Stimulated activated CD4-positive, alpha-beta T cell treated with anti-CD3 and anti-CD28 coated beads, Interleukin-12 subunit alpha, Interleukin-12 subunit beta, amount 100 ng/mL, for 24 hours (primary cell): Measurements from ENCODE around the gene NLRP9.

Experiments
- DNase-seq, 2 experiments: peaks; one replicate each; pipeline ENCODE4 v3.0.0-alpha.2; 2020; ENCODE audit warnings: low read depth in 2 of 2

Gene NLRP9

GRCh38 chr19:55704494-55705245 lies 33.5 kb downstream of the NLRP9 start:
- DNase-seq, result no peak

- DNase-seq, result peak; percentile 15 to 49
Measured at GRCh38 chr19:55703790-55704215, 34.4 kb downstream of the NLRP9 start.

GRCh38 chr19:55702131-55702627 lies 36.0 kb downstream of the NLRP9 start:
- no peak for DNase-seq

GRCh38 chr19:55700813-55701212 lies 37.4 kb downstream of the NLRP9 start:
- DNase-seq, result no peak

- no peak for DNase-seq
Measured at GRCh38 chr19:55699221-55699620, 39.0 kb downstream of the NLRP9 start.

- DNase-seq, result no peak
Measured at GRCh38 chr19:55698256-55698655, 39.9 kb downstream of the NLRP9 start.

GRCh38 chr19:55697698-55698097 lies 40.5 kb downstream of the NLRP9 start:
- DNase-seq, result no peak

- DNase-seq, result no peak
Measured at GRCh38 chr19:55697069-55697440, 41.1 kb downstream of the NLRP9 start.

- no peak for DNase-seq
Measured at GRCh38 chr19:55696301-55697068, 41.7 kb downstream of the NLRP9 start.

- no peak for DNase-seq
Measured at GRCh38 chr19:55695511-55696290, 42.5 kb downstream of the NLRP9 start.

- no peak for DNase-seq
Measured at GRCh38 chr19:55694656-55695491, 43.3 kb downstream of the NLRP9 start.

GRCh38 chr19:55694241-55694655 lies 44.0 kb downstream of the NLRP9 start:
- DNase-seq, result no peak

- no peak for DNase-seq
Measured at GRCh38 chr19:55693336-55693974, 44.7 kb downstream of the NLRP9 start.

GRCh38 chr19:55692681-55693081 lies 45.5 kb downstream of the NLRP9 start:
- no peak for DNase-seq

- DNase-seq, result no peak
Measured at GRCh38 chr19:55691561-55692481, 46.4 kb downstream of the NLRP9 start.

- DNase-seq, result no peak
Measured at GRCh38 chr19:55690769-55691545, 47.2 kb downstream of the NLRP9 start.

- no peak for DNase-seq
Measured at GRCh38 chr19:55690109-55690768, 48.0 kb downstream of the NLRP9 start.

- DNase-seq, result no peak
Measured at GRCh38 chr19:55689411-55690108, 48.6 kb downstream of the NLRP9 start.
